ENCODE data around the gene UPK1B. TPM values are rescaled to one million over a fixed set of nuclear protein-coding genes. Genes with fewer than 3 reads are reported as not detected.

Gene UPK1B
- total RNA-seq, 6 experiments from 2014 or later: 0.20 TPM; not detected in 5

DNA sequence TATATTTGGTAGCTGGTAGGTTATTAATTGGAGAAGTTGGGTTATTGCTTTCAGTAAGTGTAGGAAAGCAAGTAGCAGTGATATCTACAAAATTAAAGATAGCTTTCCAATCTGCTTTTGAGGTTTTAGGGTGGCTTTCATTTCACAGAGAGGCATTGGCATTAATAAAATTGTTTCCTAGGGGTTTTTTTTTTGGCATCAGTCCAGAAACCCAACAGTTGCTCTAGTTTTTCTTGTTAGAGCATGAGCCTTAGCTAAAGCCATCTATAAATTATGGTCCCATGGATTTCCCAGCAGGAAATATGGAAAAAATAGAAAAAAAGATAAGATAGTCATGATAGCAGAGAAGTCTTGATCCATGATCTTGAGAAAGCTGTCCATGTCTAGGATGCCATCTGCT is 70.3 kb downstream of the UPK1B start:
- peaks cover 0 to 10% (median 4%) of the 10 kb centered on the region in 4 donors for H3K4me1 ChIP-seq
- no peak for TF ChIP-seq POLR2A (IDR thresholded peaks at IDR 0.05)
- TF ChIP-seq, protein P1, sequence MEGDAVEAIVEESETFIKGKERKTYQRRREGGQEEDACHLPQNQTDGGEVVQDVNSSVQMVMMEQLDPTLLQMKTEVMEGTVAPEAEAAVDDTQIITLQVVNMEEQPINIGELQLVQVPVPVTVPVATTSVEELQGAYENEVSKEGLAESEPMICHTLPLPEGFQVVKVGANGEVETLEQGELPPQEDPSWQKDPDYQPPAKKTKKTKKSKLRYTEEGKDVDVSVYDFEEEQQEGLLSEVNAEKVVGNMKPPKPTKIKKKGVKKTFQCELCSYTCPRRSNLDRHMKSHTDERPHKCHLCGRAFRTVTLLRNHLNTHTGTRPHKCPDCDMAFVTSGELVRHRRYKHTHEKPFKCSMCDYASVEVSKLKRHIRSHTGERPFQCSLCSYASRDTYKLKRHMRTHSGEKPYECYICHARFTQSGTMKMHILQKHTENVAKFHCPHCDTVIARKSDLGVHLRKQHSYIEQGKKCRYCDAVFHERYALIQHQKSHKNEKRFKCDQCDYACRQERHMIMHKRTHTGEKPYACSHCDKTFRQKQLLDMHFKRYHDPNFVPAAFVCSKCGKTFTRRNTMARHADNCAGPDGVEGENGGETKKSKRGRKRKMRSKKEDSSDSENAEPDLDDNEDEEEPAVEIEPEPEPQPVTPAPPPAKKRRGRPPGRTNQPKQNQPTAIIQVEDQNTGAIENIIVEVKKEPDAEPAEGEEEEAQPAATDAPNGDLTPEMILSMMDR (IDR thresholded peaks at IDR 0.05): no peak
- H3K4me3 ChIP-seq: no peak overlapping the region
- no peak for ATAC-seq
- no peak overlapping the region for H3K27ac ChIP-seq
- H3K36me3 ChIP-seq: no peaks in the 10 kb centered on the region
- no peaks in the 10 kb centered on the region for H3K9me3 ChIP-seq
- no peaks in the 10 kb centered on the region for H3K27me3 ChIP-seq
- intact Hi-C loops (cut with DNase I): no loop called here
- DNase-seq: no peak

DNA sequence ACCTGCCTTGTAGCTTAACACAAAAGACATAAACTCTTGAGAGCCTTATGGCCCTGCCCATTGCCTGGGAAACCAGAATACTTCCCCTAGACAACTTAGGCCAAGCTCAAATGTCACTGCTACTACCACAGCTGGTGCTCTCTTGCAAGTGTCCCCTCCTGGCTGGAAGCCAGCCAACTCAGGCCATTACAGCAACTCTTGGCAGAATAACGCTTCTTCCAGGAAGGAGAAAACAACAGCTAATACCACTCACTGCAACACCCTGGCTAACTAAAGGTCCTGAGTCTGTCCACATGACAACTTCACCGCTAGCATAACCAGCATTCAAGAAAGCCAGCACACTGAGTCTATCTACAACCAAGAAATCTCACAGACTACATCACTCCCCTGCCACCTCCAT is 72.4 kb downstream of the UPK1B start:
- H3K36me3 ChIP-seq: no peaks in the 10 kb centered on the region
- TF ChIP-seq, protein P1 (IDR thresholded peaks at IDR 0.05): no peak
- TF ChIP-seq POLR2A (IDR thresholded peaks at IDR 0.05): no peak
- H3K9me3 ChIP-seq: no peaks in the 10 kb centered on the region
- H3K4me1 ChIP-seq: peaks cover 0 to 9% (median 0%) of the 10 kb centered on the region in 4 donors
- intact Hi-C loops (cut with DNase I): no loop called here
- H3K27me3 ChIP-seq: no peaks in the 10 kb centered on the region
- no peak overlapping the region for H3K27ac ChIP-seq
- no peak for DNase-seq
- no peak for ATAC-seq
- H3K4me3 ChIP-seq: no peak overlapping the region
- WGBS (ENCODE audit: insufficient coverage, low coverage, low lambda C conversion rate, missing lambda C conversion rate): 64% methylated on average over 2 of the region's 2 CpGs

Other genes starting within 250 kb of the UPK1B start
- gene IGSF11, start 138.8 kb upstream of the UPK1B start, total RNA-seq: not detected
- not detected for gene TEX55, start 27.4 kb upstream of the UPK1B start, total RNA-seq
- 10 to 100 TPM in 2 of 6 experiments, 1 to 10 TPM in 4; 7.8 to 10.9 (median 8.9) TPM for gene B4GALT4, start 67.3 kb downstream of the UPK1B start, total RNA-seq
- 1 to 10 TPM; 1.6 to 8.7 (median 4.9) TPM for gene ARHGAP31, start 120.8 kb downstream of the UPK1B start, total RNA-seq